Small intestine (tissue), 7 donors: Measurements from ENCODE around the gene RNASE13. TPM values are rescaled to one million over a fixed set of nuclear protein-coding genes. Genes with fewer than 3 reads are reported as not detected.

Experiments used
- DNase-seq, 2 donors: peaks; one replicate each; pipeline versions ENCODE4 v3.0.0 to v3.0.0-alpha.2; 2013
- FAIRE-seq: peaks from 2 replicates; lab custom pipeline; 2012; peaks lifted over from hg19 to GRCh38; lab: Jason Lieb, UNC
- H3K27ac ChIP-seq, 3 donors: one replicate each; pipeline ENCODE4 v1.5.1; 2013; ENCODE audit warnings: low read length in 2 of 3, mild to moderate bottlenecking in 2 of 3, control low read depth in 1 of 3, inconsistent platforms in 1 of 3, low read depth in 1 of 3, moderate library complexity in 1 of 3
- H3K27me3 ChIP-seq, 3 donors: one replicate each; pipeline ENCODE4 v1.6.1; 2013; ENCODE audit warnings: low read length in 3 of 3, inconsistent platforms in 1 of 3; ENCODE audit not compliant: control insufficient read depth in 3 of 3, insufficient read depth in 3 of 3
- H3K36me3 ChIP-seq, 3 donors: one replicate each; pipeline ENCODE4 v1.6.1; 2013; ENCODE audit warnings: low read length in 3 of 3, inconsistent platforms in 1 of 3, low read depth in 1 of 3, mild to moderate bottlenecking in 1 of 3, moderate library complexity in 1 of 3; ENCODE audit not compliant: control insufficient read depth in 3 of 3, insufficient read depth in 2 of 3
- H3K4me1 ChIP-seq, 3 donors: one replicate each; pipeline ENCODE4 v1.6.1; 2013; ENCODE audit warnings: low read length in 2 of 3, inconsistent platforms in 1 of 3, low read depth in 1 of 3, mild to moderate bottlenecking in 1 of 3, moderate library complexity in 1 of 3; ENCODE audit not compliant: control insufficient read depth in 3 of 3, insufficient read depth in 2 of 3
- H3K4me3 ChIP-seq, 3 donors: one replicate each; pipeline ENCODE4 v1.5.1; 2013; ENCODE audit warnings: low read length in 3 of 3, control low read depth in 1 of 3, inconsistent platforms in 1 of 3, low read depth in 1 of 3, mild to moderate bottlenecking in 1 of 3, moderate library complexity in 1 of 3
- H3K9me3 ChIP-seq, 2 donors: one replicate each; pipeline ENCODE4 v1.6.1; 2013; ENCODE audit warnings: low read depth in 1 of 2, low read length in 1 of 2; ENCODE audit not compliant: control insufficient read depth in 2 of 2, insufficient read depth in 1 of 2
- WGBS, 3 donors: extraction: QIAGEN DNeasy Blood & Tissue Kit; methylation state at CpG; one replicate each; pipeline ENCODE4 v1.1.7; 2013; 5-methylcytosine and 5-hydroxymethylcytosine counted together
- polyA plus RNA-seq, 4 donors: library from polyadenylated mRNA; stranded (reverse) in 3 of 4; unstranded in 1 of 4; fragments of 200-250 nt in 3 of 4; fragments of 120-200 nt in 1 of 4; gene quantifications; one replicate each; pipeline versions ENCODE4 v1.2.1 to v1.2.3, GENCODE V29; 2013
- donor health status: healthy with polysubstance abuse.
- donor health status: control.
- donor health status: control.
- donor health status: Bipolar disorder and iron deficiency.
- donor health status: healthy.

Gene RNASE13
- polyA plus RNA-seq, 4 donors: 0.04 TPM; not detected in 3

GRCh38 chr14:21024585-21025370, 9.8 kb downstream of the RNASE13 start, which contains the start of gene NDRG2:
Gene NDRG2 (minus strand): TSS chr14:21025061. CDS start chr14:21023315, 1,746 bp downstream.
- 1% methylated on average over 55 to 72 of the region's 72 CpGs for WGBS, 3 donors
- Histone ChIP-seq H3K4me3 (peak within 1 kb of the TSS; percentile 68 to 75 (median 68)), H3K27ac (peak within 1 kb of the TSS; percentile 54 to 89 (median 55)), H3K27me3 (no peaks in the 10 kb centered on the region), H3K36me3 (peaks cover 0 to 23% (median 2%) of the 10 kb centered on the region in 3 donors), H3K9me3 (no peaks in the 10 kb centered on the region), H3K4me1 (peaks cover 0 to 13% (median 2%) of the 10 kb centered on the region in 3 donors)
- DNase-seq (peak; percentile 75 to 89), FAIRE-seq (no peak)

GRCh38 chr14:21023817-21024584, 10.6 kb downstream of the RNASE13 start:
- Histone ChIP-seq H3K9me3 (no peaks in the 10 kb centered on the region), H3K27ac (peak overlapping the region in 2 of 3 donors; percentile 46 to 63), H3K4me3 (peak overlapping the region; percentile 68 to 75 (median 68)), H3K36me3 (peaks cover 0 to 28% (median 2%) of the 10 kb centered on the region in 3 donors), H3K27me3 (no peaks in the 10 kb centered on the region), H3K4me1 (peaks cover 0 to 13% (median 2%) of the 10 kb centered on the region in 3 donors)
- peak; percentile 42 to 59 for DNase-seq
- FAIRE-seq: no peak
- WGBS, 3 donors: 10 to 22% (median 20%) methylated on average over 17 of the region's 17 CpGs

- Histone ChIP-seq H3K27me3 (no peaks in the 10 kb centered on the region), H3K27ac (peak overlapping the region in 1 of 3 donors; percentile 1), H3K36me3 (peaks cover 2 to 36% (median 3%) of the 10 kb centered on the region in 3 donors), H3K9me3 (no peaks in the 10 kb centered on the region), H3K4me3 (no peak overlapping the region), H3K4me1 (peaks cover 0 to 16% (median 2%) of the 10 kb centered on the region in 3 donors)
- no peak for FAIRE-seq
- DNase-seq: no peak
- WGBS, 3 donors: 49 to 75% (median 69%) methylated on average over 7 of the region's 7 CpGs
Observed at GRCh38 chr14:21023174-21023573, 11.4 kb downstream of the RNASE13 start.

- 82 to 86% (median 83%) methylated on average over 5 of the region's 5 CpGs for WGBS, 3 donors
- Histone ChIP-seq H3K4me1 (peaks cover 0 to 16% (median 2%) of the 10 kb centered on the region in 3 donors), H3K9me3 (no peaks in the 10 kb centered on the region), H3K36me3 (peaks cover 2 to 41% (median 3%) of the 10 kb centered on the region in 3 donors), H3K4me3 (no peak overlapping the region), H3K27me3 (no peaks in the 10 kb centered on the region), H3K27ac (no peak overlapping the region)
- DNase-seq: no peak
- FAIRE-seq: no peak
Observed at GRCh38 chr14:21022686-21023085, 11.9 kb downstream of the RNASE13 start.

- peaks cover 2 to 51% (median 5%) of the 10 kb centered on the region in 3 donors for H3K36me3 ChIP-seq
- H3K4me1 ChIP-seq: peaks cover 0 to 16% (median 2%) of the 10 kb centered on the region in 3 donors
- H3K27me3 ChIP-seq: no peaks in the 10 kb centered on the region
- no peak for FAIRE-seq
- no peaks in the 10 kb centered on the region for H3K9me3 ChIP-seq
- no peak overlapping the region for H3K27ac ChIP-seq
- H3K4me3 ChIP-seq: no peak overlapping the region
- 84 to 87% (median 84%) methylated on average over 5 of the region's 5 CpGs for WGBS, 3 donors
- DNase-seq: no peak
Observed at GRCh38 chr14:21020977-21021545, 13.5 kb downstream of the RNASE13 start.

- no peaks in the 10 kb centered on the region for H3K9me3 ChIP-seq
- 71 to 77% (median 76%) methylated on average over 1 of the region's 1 CpG for WGBS, 3 donors
- peaks cover 2 to 51% (median 5%) of the 10 kb centered on the region in 3 donors for H3K36me3 ChIP-seq
- no peak overlapping the region for H3K27ac ChIP-seq
- DNase-seq (no peak), FAIRE-seq (no peak)
- H3K4me1 ChIP-seq: peaks cover 0 to 21% (median 2%) of the 10 kb centered on the region in 3 donors
- no peak overlapping the region for H3K4me3 ChIP-seq
- H3K27me3 ChIP-seq: no peaks in the 10 kb centered on the region
Observed at GRCh38 chr14:21019366-21019765, 15.2 kb downstream of the RNASE13 start.

- Histone ChIP-seq H3K4me1 (peaks cover 0 to 16% (median under 1%) of the 10 kb centered on the region in 3 donors), H3K4me3 (no peak overlapping the region), H3K9me3 (no peaks in the 10 kb centered on the region), H3K27ac (no peak overlapping the region), H3K36me3 (peaks cover 2 to 51% (median 5%) of the 10 kb centered on the region in 3 donors), H3K27me3 (no peaks in the 10 kb centered on the region)
- WGBS, 3 donors: 90 to 93% (median 92%) methylated on average over 3 of the region's 3 CpGs
- FAIRE-seq (no peak), DNase-seq (no peak)
Observed at GRCh38 chr14:21018781-21019180, 15.8 kb downstream of the RNASE13 start.

GRCh38 chr14:21018286-21018685, 16.3 kb downstream of the RNASE13 start:
- 76 to 79% (median 78%) methylated on average over 7 of the region's 7 CpGs for WGBS, 3 donors
- no peaks in the 10 kb centered on the region for H3K9me3 ChIP-seq

More at GRCh38 chr14:21018286-21018685, 16.3 kb downstream of the RNASE13 start:
- FAIRE-seq (no peak), DNase-seq (no peak)
- no peak overlapping the region for H3K27ac ChIP-seq
- no peak overlapping the region for H3K4me3 ChIP-seq
- H3K27me3 ChIP-seq: no peaks in the 10 kb centered on the region
- H3K4me1 ChIP-seq: peaks cover 0 to 12% (median 0%) of the 10 kb centered on the region in 3 donors
- H3K36me3 ChIP-seq: peaks cover 2 to 50% (median 5%) of the 10 kb centered on the region in 3 donors
